ENCODE data around the gene CHCHD3.

Gene CHCHD3

GRCh38 chr7:133047321-133047720, 34.6 kb downstream of the CHCHD3 start:
- no peak for ATAC-seq
- TF ChIP-seq ARNTL (CRISPR knock-in tag; IDR thresholded peaks at IDR 0.05; ENCODE audit: borderline replicate concordance, low read depth) (no peak), OSR1 (CRISPR knock-in tag; IDR thresholded peaks at IDR 0.05) (no peak), TCF4 (CRISPR knock-in tag; IDR thresholded peaks at IDR 0.05; ENCODE audit: borderline replicate concordance) (no peak), ZNF70 (CRISPR knock-in tag; IDR thresholded peaks at IDR 0.05) (no peak), ESRRG (CRISPR knock-in tag; IDR thresholded peaks at IDR 0.05) (no peak), TOX (CRISPR knock-in tag; IDR thresholded peaks at IDR 0.05; ENCODE audit: borderline replicate concordance) (no peak), CSDC2 (CRISPR knock-in tag; IDR thresholded peaks at IDR 0.05) (no peak), ZC3H10 (CRISPR knock-in tag; IDR thresholded peaks at IDR 0.05) (no peak), RARB (CRISPR knock-in tag; IDR thresholded peaks at IDR 0.05) (no peak), ISL1 (CRISPR knock-in tag; IDR thresholded peaks at IDR 0.05) (no peak), ZFP30 (CRISPR knock-in tag; IDR thresholded peaks at IDR 0.05) (no peak), CREB5 (CRISPR knock-in tag; IDR thresholded peaks at IDR 0.05; ENCODE audit: low read depth) (no peak)

- TF ChIP-seq ZNF565 (CRISPR knock-in tag; conservative IDR thresholded peaks at IDR 0.05; ENCODE audit: low read depth) (no peak), ZFP30 (CRISPR knock-in tag; IDR thresholded peaks at IDR 0.05) (no peak), RARB (CRISPR knock-in tag; IDR thresholded peaks at IDR 0.05) (no peak), ISL1 (CRISPR knock-in tag; IDR thresholded peaks at IDR 0.05) (no peak), ZC3H10 (CRISPR knock-in tag; IDR thresholded peaks at IDR 0.05) (no peak), TSHZ2 (CRISPR knock-in tag; IDR thresholded peaks at IDR 0.05) (no peak), ZFP3 (CRISPR knock-in tag; IDR thresholded peaks at IDR 0.05) (no peak), PATZ1 (CRISPR knock-in tag; IDR thresholded peaks at IDR 0.05; ENCODE audit: borderline replicate concordance) (no peak), ESRRG (CRISPR knock-in tag; IDR thresholded peaks at IDR 0.05) (no peak), POU6F1 (CRISPR knock-in tag; IDR thresholded peaks at IDR 0.05; ENCODE audit: borderline replicate concordance, low read depth) (no peak), PPARA (CRISPR knock-in tag; IDR thresholded peaks at IDR 0.05; ENCODE audit: borderline replicate concordance) (no peak), OSR1 (CRISPR knock-in tag; IDR thresholded peaks at IDR 0.05) (no peak), CREB5 (CRISPR knock-in tag; IDR thresholded peaks at IDR 0.05; ENCODE audit: low read depth) (no peak), CSRNP3 (CRISPR knock-in tag; IDR thresholded peaks at IDR 0.05) (no peak), GLIS3 (CRISPR knock-in tag; IDR thresholded peaks at IDR 0.05) (no peak), BACH2 (CRISPR knock-in tag; IDR thresholded peaks at IDR 0.05; ENCODE audit: borderline replicate concordance) (no peak), TOX (CRISPR knock-in tag; IDR thresholded peaks at IDR 0.05; ENCODE audit: borderline replicate concordance) (no peak), ARNTL (CRISPR knock-in tag; IDR thresholded peaks at IDR 0.05; ENCODE audit: borderline replicate concordance, low read depth) (no peak), ZNF70 (CRISPR knock-in tag; IDR thresholded peaks at IDR 0.05) (no peak)
- no peak for ATAC-seq
These were observed 37.0 kb downstream of the CHCHD3 start for GRCh38 chr7:133044722-133045473.

Measured in SK-N-SH treated with all-trans-retinoic acid at 6 μM for 48 hours (cell line).